Mesenchymal stem cell (in vitro differentiated cells and primary cell): ENCODE measurements around the gene DGKE.
A peak's percentile ranks its signal among the peaks of the same experiment; 100 is the strongest.

Source experiments
- DNase-seq: peaks from one replicate; pipeline ENCODE4 v3.0.0-alpha.2; 2013
- H2AFZ ChIP-seq: one replicate; pipeline ENCODE4 v1.6.1; 2013; ENCODE audit warnings: low read depth, mild to moderate bottlenecking, control low read depth, inconsistent platforms, low read length, moderate library complexity
- H2AK5ac ChIP-seq: 2 replicates; pipeline ENCODE4 v1.6.1; 2013; ENCODE audit warnings: low read length, moderate library complexity, mild to moderate bottlenecking, inconsistent platforms; ENCODE audit not compliant: severe bottlenecking
- H2BK120ac ChIP-seq: one replicate; pipeline ENCODE4 v1.6.1; 2013; ENCODE audit warnings: low read depth, mild to moderate bottlenecking, inconsistent platforms, low read length, moderate library complexity
- H2BK12ac ChIP-seq, 2 experiments: one replicate each; pipeline ENCODE4 v1.6.1; 2013; ENCODE audit warnings: inconsistent platforms in 2 of 2, low read length in 2 of 2, mild to moderate bottlenecking in 2 of 2, moderate library complexity in 2 of 2, control low read depth in 1 of 2
- H2BK15ac ChIP-seq: one replicate; pipeline ENCODE4 v1.6.1; 2013; ENCODE audit warnings: mild to moderate bottlenecking, low read depth, inconsistent platforms; ENCODE audit not compliant: poor library complexity, severe bottlenecking
- H2BK5ac ChIP-seq: 2 replicates; pipeline ENCODE4 v1.6.1; 2013; ENCODE audit warnings: low read depth, mild to moderate bottlenecking, low read length, control low read depth, inconsistent platforms; ENCODE audit not compliant: poor library complexity, severe bottlenecking
- H3K14ac ChIP-seq, 2 experiments: one replicate each; pipeline ENCODE4 v1.6.1; 2013; ENCODE audit warnings: inconsistent platforms in 2 of 2, low read length in 2 of 2, control low read depth in 1 of 2, mild to moderate bottlenecking in 1 of 2, moderate library complexity in 1 of 2
- H3K18ac ChIP-seq, 2 experiments: one replicate each; pipeline ENCODE4 v1.6.1; 2013; ENCODE audit warnings: inconsistent platforms in 2 of 2, low read length in 2 of 2, control low read depth in 1 of 2, low read depth in 1 of 2, mild to moderate bottlenecking in 1 of 2
- H3K23ac ChIP-seq, 2 experiments: one replicate each; pipeline ENCODE4 v1.6.1; 2013; ENCODE audit warnings: inconsistent platforms in 2 of 2, low read length in 2 of 2, mild to moderate bottlenecking in 2 of 2, moderate library complexity in 2 of 2, control low read depth in 1 of 2
- H3K27ac ChIP-seq: 2 replicates; pipeline ENCODE4 v1.5.1; 2013; ENCODE audit warnings: mild to moderate bottlenecking, moderate library complexity, low read length, control low read depth, inconsistent platforms; ENCODE audit not compliant: poor library complexity, severe bottlenecking
- H3K27me3 ChIP-seq, 2 experiments: 2 replicates each; pipeline versions ENCODE4 v1.6.1 to v1.7.0; 2013; ENCODE audit warnings: low read length in 2 of 2, mild to moderate bottlenecking in 2 of 2, moderate library complexity in 2 of 2, control low read depth in 1 of 2, inconsistent platforms in 1 of 2; ENCODE audit not compliant: control insufficient read depth in 1 of 2, insufficient read depth in 1 of 2
- H3K36me3 ChIP-seq, 2 experiments: 2 replicates each; pipeline versions ENCODE4 v1.6.1 to v1.7.0; 2013; ENCODE audit warnings: low read length in 2 of 2, control low read depth in 1 of 2, inconsistent platforms in 1 of 2, low read depth in 1 of 2, mild to moderate bottlenecking in 1 of 2; ENCODE audit not compliant: insufficient read depth in 2 of 2, control insufficient read depth in 1 of 2
- H3K4ac ChIP-seq, 2 experiments: one replicate each; pipeline ENCODE4 v1.6.1; 2013; ENCODE audit warnings: inconsistent platforms in 2 of 2, low read length in 2 of 2, mild to moderate bottlenecking in 2 of 2, moderate library complexity in 2 of 2, control low read depth in 1 of 2, low read depth in 1 of 2
- H3K4me1 ChIP-seq: 2 replicates; pipeline ENCODE4 v1.6.1; 2013; ENCODE audit warnings: low read depth, low read length, control low read depth; ENCODE audit not compliant: control insufficient read depth, insufficient read depth
- H3K4me2 ChIP-seq: 2 replicates; pipeline ENCODE4 v1.6.1; 2013; ENCODE audit warnings: low read length, mild to moderate bottlenecking, inconsistent platforms; ENCODE audit not compliant: poor library complexity, severe bottlenecking
- H3K4me3 ChIP-seq, 2 experiments: 2 replicates each; pipeline versions ENCODE4 v1.5.1 to v1.7.0; 2013; ENCODE audit warnings: low read length in 2 of 2, mild to moderate bottlenecking in 2 of 2, control low read depth in 1 of 2, low read depth in 1 of 2; ENCODE audit not compliant: insufficient read depth in 1 of 2
- H3K79me1 ChIP-seq: replicated peaks from 2 replicates; pipeline ENCODE4 v1.6.1; 2013; ENCODE audit warnings: mild to moderate bottlenecking, control low read depth, low read length, inconsistent platforms; ENCODE audit not compliant: poor library complexity, severe bottlenecking
- H3K9ac ChIP-seq: 2 replicates; pipeline ENCODE4 v1.7.0; 2013; ENCODE audit warnings: mild to moderate bottlenecking, low read length, moderate library complexity
- H3K9me3 ChIP-seq: 2 replicates; pipeline ENCODE4 v1.7.0; 2013; ENCODE audit warnings: mild to moderate bottlenecking, low read length; ENCODE audit not compliant: control insufficient read depth
- H4K8ac ChIP-seq: one replicate; pipeline ENCODE4 v1.6.1; 2013; ENCODE audit warnings: inconsistent platforms, mild to moderate bottlenecking, low read length, moderate library complexity
- H4K91ac ChIP-seq: one replicate; pipeline ENCODE4 v1.6.1; 2013; ENCODE audit warnings: mild to moderate bottlenecking, low read length, inconsistent platforms
- WGBS: methylation state at CpG from one replicate; pipeline ENCODE4 v1.1.7; 2013; ENCODE audit warnings: mixed read lengths; 5-methylcytosine and 5-hydroxymethylcytosine counted together

DGKE gene

DNA sequence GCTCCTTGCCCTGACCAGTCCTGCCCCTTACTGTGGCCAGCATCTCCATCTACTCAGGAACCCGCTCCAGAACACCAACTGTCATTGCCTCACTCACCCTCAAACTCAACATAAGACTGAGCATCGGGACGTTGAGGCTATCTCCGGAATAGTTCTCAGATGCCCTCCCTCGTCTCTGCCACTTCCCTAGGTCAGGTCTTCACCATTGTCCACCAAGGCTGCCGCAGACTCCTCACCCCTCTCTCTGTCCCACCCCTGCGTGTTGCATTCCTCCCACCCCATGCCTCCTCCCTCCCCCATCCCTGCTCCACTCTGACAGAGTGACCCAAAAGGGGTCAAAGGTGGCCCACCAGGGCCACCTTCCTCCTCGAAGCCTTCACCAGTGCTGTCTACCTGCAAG lies 37.4 kb upstream of the DGKE start:
- Histone ChIP-seq H3K9me3 (no peaks in the 10 kb centered on the region), H3K18ac (no peak overlapping the region), H3K9ac (no peak overlapping the region), H2AFZ (no peak overlapping the region), H3K4me3 (no peak overlapping the region), H4K8ac (no peak overlapping the region), H3K27me3 (peaks cover 0 to 10% of the 10 kb centered on the region in 2 experiments), H4K91ac (no peak overlapping the region), H2AK5ac (no peak overlapping the region), H2BK15ac (no peak overlapping the region), H3K27ac (no peak overlapping the region), H2BK120ac (no peak overlapping the region), H3K14ac (no peak overlapping the region), H3K36me3 (peaks cover 0 to 3% of the 10 kb centered on the region in 2 experiments), H3K79me1 (no peaks in the 10 kb centered on the region), H2BK5ac (no peak overlapping the region), H2BK12ac (peak overlapping the region in 1 of 2 experiments; percentile 21), H3K23ac (no peak overlapping the region), H3K4me2 (no peak overlapping the region), H3K4me1 (no peaks in the 10 kb centered on the region), H3K4ac (no peak overlapping the region)
- WGBS, result 85% methylated on average over 8 of the region's 8 CpGs
- no peak for DNase-seq

DNA sequence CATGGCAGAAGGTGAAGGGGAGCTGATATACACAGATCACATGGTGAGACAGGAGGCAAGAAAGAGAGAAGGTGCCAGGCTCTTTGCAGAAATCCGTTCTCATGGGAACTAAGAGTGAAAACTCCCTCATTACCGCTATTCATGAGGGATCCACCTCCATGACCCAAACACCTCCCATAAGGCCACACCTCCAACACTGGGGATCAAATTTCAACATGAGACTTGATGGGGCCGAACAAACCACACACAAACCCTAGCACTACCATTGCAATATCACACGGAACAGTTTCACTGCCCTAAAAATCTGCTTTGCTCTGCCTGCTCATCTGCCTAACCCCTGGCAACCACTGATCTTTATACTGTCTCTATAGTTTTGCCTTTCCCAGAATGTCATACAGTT lies 35.0 kb upstream of the DGKE start:
- Histone ChIP-seq H3K27ac (no peak overlapping the region), H3K79me1 (no peaks in the 10 kb centered on the region), H4K91ac (no peak overlapping the region), H3K27me3 (peaks cover 0 to 6% of the 10 kb centered on the region in 2 experiments), H2BK5ac (no peak overlapping the region), H4K8ac (no peak overlapping the region), H2BK120ac (no peak overlapping the region), H2AK5ac (no peak overlapping the region), H3K4me2 (no peak overlapping the region), H3K18ac (no peak overlapping the region), H2BK15ac (no peak overlapping the region), H3K4me3 (no peak overlapping the region), H3K4ac (no peak overlapping the region), H3K36me3 (peaks cover 0 to 3% of the 10 kb centered on the region in 2 experiments), H3K23ac (no peak overlapping the region), H3K4me1 (no peaks in the 10 kb centered on the region), H3K9me3 (no peaks in the 10 kb centered on the region), H2BK12ac (no peak overlapping the region), H3K9ac (no peak overlapping the region), H3K14ac (no peak overlapping the region), H2AFZ (no peak overlapping the region)
- DNase-seq, result peak; percentile 34
- 5% methylated on average over 4 of the region's 4 CpGs for WGBS

DNA sequence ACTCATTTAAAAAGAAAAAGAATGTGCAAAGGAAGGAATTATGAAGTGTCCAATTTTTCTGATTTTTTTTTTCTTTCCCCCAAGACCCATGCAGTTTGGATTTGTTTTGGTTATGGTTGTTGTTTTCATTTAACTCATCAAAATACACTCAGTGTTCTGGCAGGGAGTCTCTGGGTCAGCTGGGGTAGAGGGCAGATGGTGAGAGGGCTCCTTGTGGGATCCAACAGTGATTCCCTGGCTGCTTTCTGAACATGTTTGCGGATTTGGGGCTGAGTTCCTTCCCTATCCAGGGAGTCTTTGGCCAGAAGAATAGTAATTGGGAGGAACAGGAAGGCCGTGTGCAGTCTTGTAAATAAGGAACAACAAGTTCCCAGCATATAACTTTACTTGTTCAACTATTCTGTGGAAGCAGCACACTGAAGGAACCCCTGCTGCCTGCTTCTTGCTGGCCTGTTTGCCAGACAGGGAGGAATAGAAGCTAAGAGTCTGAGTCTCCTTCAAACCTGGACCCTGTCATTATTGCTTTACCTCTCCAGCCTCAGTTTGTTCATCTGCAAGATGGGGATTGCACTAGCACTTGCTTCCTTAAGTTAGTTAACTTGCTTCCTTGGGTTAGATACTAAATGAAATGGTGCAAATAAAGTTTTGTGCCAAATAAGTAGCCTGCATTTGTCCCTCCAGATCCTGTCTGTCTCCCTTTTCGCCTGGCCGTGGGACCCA lies 32.3 kb upstream of the DGKE start:
- Histone ChIP-seq H2BK15ac (no peak overlapping the region), H3K4me2 (no peak overlapping the region), H2BK5ac (no peak overlapping the region), H3K23ac (no peak overlapping the region), H2BK12ac (no peak overlapping the region), H4K91ac (no peak overlapping the region), H3K9me3 (no peaks in the 10 kb centered on the region), H3K4ac (no peak overlapping the region), H3K36me3 (peaks cover 0 to 3% of the 10 kb centered on the region in 2 experiments), H3K79me1 (no peaks in the 10 kb centered on the region), H4K8ac (no peak overlapping the region), H3K18ac (no peak overlapping the region), H3K4me1 (no peaks in the 10 kb centered on the region), H3K14ac (no peak overlapping the region), H3K27me3 (no peaks in the 10 kb centered on the region), H2AK5ac (no peak overlapping the region), H3K4me3 (no peak overlapping the region), H3K9ac (no peak overlapping the region), H2BK120ac (no peak overlapping the region), H3K27ac (no peak overlapping the region), H2AFZ (no peak overlapping the region)
- DNase-seq, result no peak
- 100% methylated on average over 2 of the region's 4 CpGs for WGBS

DNA sequence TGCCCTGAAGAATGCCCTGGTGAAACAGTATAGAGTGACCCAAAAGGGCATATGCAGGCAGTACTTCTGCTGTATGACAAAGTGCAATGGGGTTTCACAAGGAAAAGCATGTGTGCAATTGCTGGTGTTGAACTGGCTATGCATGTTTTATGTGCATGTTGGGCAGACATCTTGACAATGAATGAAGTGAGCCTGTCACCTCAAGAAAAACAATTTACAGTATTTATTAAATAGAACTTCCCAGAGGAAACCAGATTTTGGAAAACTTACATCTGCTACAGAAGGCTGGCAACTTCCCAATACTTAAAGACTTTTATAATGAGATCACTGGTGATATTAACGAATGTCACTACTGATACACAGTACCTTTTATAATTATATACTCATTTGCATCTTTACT lies 30.9 kb upstream of the DGKE start:
- no peak overlapping the region for H4K91ac ChIP-seq
- no peak overlapping the region for H3K9ac ChIP-seq
- peaks cover 3% of the 10 kb centered on the region for H3K4me1 ChIP-seq
- no peak overlapping the region for H2AFZ ChIP-seq
- H2BK15ac ChIP-seq, result no peak overlapping the region
- H3K27ac ChIP-seq, result no peak overlapping the region
- H3K23ac ChIP-seq, result no peak overlapping the region
- no peaks in the 10 kb centered on the region for H3K9me3 ChIP-seq
- no peaks in the 10 kb centered on the region for H3K27me3 ChIP-seq
- no peak overlapping the region for H3K4me2 ChIP-seq
- no peak overlapping the region for H3K4ac ChIP-seq
- H2BK12ac ChIP-seq, result no peak overlapping the region
- H3K79me1 ChIP-seq, result no peaks in the 10 kb centered on the region
- H4K8ac ChIP-seq, result no peak overlapping the region
- no peak overlapping the region for H3K4me3 ChIP-seq
- no peaks in the 10 kb centered on the region for H3K36me3 ChIP-seq
- H2BK120ac ChIP-seq, result no peak overlapping the region
- no peak overlapping the region for H3K14ac ChIP-seq
- no peak overlapping the region for H3K18ac ChIP-seq
- no CpG with 5 or more reads among the region's 1 CpG for WGBS
- H2AK5ac ChIP-seq, result no peak overlapping the region
- H2BK5ac ChIP-seq, result no peak overlapping the region
- DNase-seq, result no peak
